ENCODE results near the gene ATP2C2.
"Not testable (repeated sequence)": the region's sequence is repeated elsewhere in the genome, so short reads cannot be mapped to it uniquely, and the experiment has no call there.

Gene ATP2C2

GRCh38 chr16:84367750-84368307 is 509 bp upstream of the ATP2C2 start:
- no peak for FAIRE-seq

GRCh38 chr16:84369105-84369504 is 767 bp downstream of the ATP2C2 start:
- FAIRE-seq = no peak

DNA sequence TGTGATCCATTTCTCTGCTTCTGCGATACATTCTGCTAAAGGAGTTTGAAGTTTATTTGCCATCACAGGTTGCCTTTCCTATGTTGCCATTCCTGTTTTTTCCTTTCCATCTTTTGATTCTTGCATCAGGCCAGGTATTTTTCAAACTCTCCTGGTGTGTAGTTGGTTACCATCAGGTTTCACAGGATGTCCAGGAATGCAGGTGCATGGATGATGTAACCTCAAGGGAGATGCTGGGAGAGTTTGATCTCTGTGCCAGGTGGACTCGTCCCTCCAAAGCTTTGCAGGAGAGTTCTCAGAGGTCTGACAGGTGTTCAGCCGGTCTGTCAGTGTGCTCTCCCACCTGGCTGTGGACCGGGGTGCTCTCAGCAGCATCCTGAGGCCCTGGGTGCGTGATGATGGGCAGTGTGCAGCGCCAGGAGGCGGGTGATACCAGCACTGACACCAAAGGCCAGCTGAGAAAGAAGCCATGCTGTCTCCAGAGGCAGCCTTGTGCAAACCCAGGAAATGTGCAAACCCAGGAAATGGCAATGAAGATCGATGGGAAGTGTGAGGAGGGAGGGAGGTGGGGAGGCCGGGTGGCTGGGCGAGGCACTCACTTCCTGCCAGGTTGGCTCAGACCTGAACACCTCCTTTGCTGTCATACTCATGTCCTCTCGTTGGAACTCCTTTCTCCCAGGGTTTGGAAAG is 1.7 kb downstream of the ATP2C2 start:
- FAIRE-seq = no peak

DNA sequence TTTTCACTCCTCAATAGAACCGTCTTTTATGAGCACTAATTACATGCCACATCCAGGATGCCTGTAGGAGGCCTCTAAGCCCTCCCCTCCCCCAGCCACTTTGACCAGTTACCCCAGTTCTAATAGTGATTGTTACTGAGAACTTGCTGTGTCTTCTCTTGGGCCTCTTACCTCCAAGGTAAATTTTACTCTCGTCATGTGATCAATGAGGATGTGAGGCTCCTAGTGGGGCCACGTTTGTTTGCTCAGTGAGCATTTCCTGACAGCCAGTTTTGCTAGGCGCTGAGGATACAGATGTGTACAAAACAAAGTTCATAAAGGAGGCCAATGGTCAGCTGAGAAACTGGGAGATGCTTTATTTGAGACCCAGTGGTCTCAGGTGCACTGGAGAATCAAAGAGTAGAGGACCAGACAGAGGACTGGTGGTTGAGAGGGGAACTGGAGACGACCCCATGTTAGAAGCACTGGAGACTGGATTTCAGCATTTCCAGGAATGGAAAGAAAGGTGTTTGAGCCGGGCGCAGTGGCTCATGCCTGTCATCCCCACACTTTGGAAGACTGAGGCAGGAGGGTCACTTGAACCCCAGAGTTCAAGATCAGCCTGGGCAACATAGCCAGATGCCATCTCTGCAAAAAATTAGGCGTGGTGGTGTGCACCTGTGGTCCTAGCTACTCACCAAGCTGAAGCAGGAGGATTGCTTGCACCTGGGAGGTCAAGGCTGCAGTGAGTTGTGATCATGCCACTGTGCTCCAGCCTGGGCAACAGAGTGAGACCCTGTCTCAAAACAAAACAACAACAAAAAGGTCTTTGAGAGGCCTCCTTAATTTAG is 2.6 kb downstream of the ATP2C2 start:
- FAIRE-seq = no peak

DNA sequence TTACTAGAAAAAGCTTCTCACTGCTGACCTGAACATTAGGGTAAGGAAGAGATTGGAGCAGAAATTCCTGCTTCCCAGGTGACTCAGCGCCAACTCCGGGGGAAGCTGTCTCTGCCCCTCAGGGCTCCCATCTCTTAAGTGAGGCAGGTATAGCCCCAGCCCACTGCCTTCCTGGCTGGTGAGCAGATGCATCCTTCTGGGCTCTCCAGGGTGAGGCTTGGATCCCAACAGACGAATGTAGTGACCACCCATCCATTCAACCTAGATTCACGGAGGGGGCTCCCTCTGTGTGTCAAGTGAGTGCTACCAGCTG is 3.2 kb downstream of the ATP2C2 start:
- FAIRE-seq = no peak

GRCh38 chr16:84373907-84374489 is 5.7 kb downstream of the ATP2C2 start:
- FAIRE-seq = no peak

DNA sequence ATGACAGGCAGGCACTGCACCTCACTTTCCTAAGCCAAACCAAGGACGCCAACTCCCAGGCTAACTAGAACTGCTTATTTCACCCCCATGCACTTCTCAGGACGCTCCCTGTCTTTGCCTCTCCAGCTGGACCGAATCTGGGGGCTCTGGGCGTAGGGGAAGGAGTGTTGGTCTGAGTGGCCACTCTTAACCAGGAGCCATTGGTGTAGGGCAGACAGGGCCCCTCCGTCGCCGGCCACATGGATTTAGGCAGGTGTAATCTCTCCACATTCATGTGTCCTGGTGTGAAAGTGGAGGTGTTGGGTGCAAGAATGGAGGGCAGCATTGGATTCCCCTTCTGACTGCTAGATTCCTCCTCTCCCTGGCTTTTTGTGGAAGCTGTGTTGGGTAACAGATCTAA is 9.8 kb downstream of the ATP2C2 start:
- no peak for FAIRE-seq

DNA sequence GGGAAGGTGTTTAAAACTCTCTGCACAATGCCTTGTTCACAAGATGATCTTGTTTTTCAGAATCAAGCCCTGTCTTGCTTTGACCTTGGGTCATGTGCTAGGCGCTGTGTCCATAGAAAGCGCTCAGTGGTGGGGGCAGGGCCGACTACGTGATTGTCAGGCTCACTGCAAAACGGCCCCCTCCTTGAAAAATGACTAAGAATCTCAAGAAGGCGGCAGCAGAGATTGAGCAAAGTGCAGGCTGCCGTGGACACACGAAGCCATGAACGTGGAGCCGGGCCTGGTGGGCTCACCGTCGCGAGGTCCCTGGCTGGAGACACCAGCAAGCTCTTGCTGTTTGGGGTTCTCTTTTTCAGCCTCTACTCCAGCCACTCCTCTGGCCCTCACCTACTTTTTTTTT is 10.2 kb downstream of the ATP2C2 start:
- no peak for FAIRE-seq

GRCh38 chr16:84379008-84379708 is 10.8 kb downstream of the ATP2C2 start:
- no peak for FAIRE-seq

DNA sequence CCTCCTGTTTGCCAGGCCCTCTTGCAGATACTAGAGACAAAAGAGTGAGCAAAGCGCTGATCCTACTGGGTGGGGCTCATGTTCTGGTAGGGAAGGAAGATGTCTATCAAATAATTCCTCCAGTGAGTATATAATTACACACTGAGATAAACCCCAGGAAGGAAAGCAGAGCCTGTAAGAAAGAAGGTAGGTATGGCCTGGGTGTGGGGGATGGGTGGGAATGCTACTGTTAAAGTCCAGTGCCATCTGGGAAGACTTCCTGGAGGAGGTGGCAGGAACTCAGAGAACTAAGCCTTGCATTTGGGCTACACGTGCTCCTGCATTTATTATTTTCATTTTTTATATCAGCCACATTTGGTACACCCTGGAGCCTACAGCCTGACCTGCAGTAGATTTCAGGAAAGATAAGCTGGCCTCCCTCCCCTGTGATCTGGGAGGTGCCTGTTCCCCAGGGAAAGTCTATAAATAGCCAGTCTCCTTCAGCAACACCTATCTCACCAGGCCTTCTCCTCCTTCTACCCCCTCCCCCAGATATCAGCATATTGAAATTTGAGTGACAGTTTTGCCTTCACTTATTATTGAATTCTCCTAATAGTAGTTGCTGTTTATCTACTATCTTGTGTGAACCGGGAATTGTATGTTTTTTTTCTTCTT is 11.5 kb downstream of the ATP2C2 start:
- FAIRE-seq = no peak

DNA sequence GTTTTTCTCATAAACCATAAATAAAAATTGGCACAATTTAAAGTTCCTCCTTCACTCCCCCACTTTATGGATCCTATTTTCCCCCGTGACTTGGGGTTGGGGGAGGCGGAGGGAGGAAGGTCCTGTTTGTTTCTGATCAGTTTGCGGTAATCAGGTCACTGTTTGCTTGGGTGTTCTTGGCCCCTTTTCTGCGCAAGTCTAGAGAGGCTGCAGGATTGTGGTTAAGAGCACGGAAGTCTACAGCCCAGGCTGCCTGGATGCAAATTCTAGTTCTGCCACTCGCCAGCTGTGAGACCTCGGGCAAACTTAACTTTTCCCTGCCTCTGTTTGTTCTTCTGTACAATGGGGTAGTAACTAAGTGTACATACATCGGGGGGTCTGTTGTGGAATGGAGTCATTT is 12.1 kb downstream of the ATP2C2 start:
- FAIRE-seq = no peak

DNA sequence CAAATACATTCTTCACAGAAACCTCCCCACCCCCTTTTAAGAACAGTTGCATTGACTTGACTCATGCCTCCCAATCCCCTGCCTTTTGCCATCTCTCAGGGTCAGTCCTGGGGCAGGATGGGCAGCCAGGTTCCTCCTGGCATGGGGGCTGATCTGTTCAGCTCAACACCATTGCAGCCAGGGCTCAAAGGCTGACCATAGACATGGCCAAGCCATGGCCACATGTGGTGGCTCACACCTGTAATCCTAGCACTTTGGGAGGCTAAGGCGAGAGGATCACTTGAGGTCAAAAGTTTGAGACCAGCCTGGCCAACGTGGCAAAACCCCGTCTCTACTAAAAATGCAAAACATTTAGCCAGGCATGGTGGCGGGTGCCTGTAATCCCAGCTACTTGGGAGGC is 14.1 kb downstream of the ATP2C2 start:
- no peak for FAIRE-seq

- FAIRE-seq = no peak
Observed at GRCh38 chr16:84383106-84383505, 14.8 kb downstream of the ATP2C2 start.

GRCh38 chr16:84386047-84386446 is 17.7 kb downstream of the ATP2C2 start:
- FAIRE-seq = no peak

- FAIRE-seq = no peak
Observed at GRCh38 chr16:84387021-84387420, 18.7 kb downstream of the ATP2C2 start.

DNA sequence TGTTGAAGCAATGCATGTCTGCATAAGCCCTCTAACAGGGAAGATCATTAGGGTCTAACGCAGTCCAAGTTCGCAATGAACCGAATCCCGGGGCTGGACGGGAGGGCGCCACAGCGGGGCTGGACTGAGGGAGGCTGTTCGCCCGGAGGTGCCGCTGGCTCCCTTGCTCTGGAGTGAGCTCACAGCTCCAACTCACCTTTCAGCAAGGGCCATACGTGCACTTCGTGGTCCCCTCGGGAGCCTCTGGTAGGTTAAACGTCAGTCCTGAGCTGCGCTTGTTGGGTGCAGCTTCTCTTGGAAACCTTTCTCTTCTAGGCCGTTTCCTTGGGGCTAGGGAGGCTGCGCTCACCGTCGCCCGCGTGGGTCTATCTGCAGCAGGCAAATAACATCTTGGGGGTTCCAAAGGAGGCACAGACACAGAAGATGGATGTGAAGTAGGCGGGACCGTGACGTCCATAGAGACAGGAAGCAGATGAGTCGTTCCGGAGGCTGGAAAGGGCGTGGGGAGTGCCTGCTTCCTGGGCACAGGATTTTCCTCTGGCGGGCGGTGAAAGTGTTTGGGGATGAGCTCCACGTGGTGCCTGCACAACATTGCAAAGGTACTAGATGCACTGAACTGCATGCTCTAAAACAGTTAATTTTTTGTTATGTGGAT is 21.9 kb downstream of the ATP2C2 start:
- FAIRE-seq = no peak

- FAIRE-seq = no peak
Observed at GRCh38 chr16:84391151-84392030, 23.1 kb downstream of the ATP2C2 start.

DNA sequence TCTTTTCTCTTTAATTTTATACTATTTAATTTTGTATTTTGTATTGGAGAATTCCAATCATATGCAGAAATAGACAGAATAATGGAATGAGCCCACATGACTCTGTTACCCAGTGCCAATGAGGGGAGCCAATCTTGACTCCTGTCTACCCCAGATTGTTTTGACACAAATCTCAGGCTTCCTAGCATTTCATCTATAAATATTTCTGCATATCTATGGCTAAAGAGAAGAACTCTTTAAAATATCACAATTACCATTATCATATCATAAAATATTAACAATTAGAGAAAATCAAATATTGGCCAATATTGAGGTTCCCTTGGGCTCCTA is 23.7 kb downstream of the ATP2C2 start:
- FAIRE-seq = no peak

DNA sequence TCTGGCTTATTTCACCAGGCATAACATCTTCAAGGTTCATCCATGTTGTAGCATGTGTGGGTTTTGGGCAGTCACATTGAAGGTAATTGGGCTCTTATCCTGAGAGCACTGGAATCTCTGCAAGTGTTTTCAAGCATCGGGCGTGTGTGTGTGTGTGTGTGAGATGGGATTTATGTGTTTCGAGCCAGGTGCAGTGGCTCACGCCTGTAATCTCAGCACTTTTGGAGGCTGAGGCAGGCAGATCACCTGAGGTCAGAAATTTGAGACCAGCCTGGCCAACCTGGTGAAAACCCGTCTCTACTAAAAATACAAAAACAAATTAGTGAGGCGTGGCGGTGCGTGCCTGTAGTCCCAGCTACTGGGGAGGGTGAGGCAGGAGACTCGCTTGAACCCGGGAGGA is 27.7 kb downstream of the ATP2C2 start:
- not testable (repeated sequence) for FAIRE-seq

DNA sequence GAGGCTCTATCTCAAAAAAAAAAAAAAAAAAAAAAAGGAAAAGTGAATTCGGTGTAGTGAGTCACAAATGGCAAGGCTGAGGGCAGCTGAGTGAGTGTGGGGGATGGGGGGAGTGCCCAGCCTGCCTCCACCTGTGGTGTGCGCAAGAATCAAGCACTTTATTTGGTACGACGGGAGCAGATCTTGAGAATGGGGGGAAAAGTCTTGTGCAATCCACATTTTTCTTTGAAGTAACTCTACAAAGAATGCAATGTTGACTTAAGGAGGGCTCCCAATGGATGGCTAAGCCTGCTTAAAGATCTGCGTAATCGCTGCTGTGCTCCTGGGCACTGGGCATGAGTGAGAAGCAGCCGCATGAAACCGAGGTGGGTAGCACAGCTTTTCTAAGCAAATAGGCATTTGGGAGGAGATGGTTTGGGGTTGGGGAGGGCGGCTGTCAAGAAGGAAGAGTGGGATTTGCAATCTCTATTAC is 28.2 kb downstream of the ATP2C2 start:
- FAIRE-seq = no peak

DNA sequence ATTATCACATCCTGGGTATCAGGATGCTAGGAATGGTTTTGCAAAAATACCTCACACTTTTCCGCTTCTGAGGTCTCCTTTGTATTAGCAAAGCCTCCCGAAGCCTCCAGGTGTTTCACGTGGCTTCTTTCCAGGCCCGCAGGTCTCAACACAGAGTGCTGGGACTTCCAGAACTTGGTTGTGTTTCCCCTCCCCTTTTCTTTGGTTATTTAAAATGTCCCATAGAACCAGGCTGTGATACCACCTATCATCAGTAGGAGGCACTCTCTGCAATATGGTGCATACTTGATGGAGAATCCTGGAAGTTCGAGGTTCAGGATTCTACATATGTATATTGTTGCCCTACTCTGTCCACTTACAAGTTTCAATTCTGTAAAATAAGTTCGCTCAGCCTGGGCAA is 28.8 kb downstream of the ATP2C2 start:
- FAIRE-seq = no peak

Data from islet of Langerhans (tissue), 1 donor.